Left cardiac atrium (tissue), 4 donors: ENCODE measurements around the gene RPS27A. TPM values are rescaled to one million over a fixed set of nuclear protein-coding genes. Genes with fewer than 3 reads are reported as not detected.

Source experiments
- ATAC-seq, 2 donors: fragments of 200-7000 bp; cut with Tn5 transposase; one replicate each; pipeline ENCODE4 v1.9.1; 2020; ENCODE audit warnings: mild to moderate bottlenecking in 2 of 2, moderate library complexity in 2 of 2
- DNase-seq: peaks from one replicate; pipeline ENCODE4 v3.0.0-alpha.2; 2020
- intact Hi-C, 2 donors: fragments of 100-400 bp; cut with DNase I; formaldehyde crosslinking; loops; one replicate each; pipeline versions ENCODE4 v1.14.1 to v1.15.1; 2022 to 2023
- total RNA-seq, 2 donors: library from RNA; stranded (reverse); fragmentation: NEBNext Ultra II Directional; extraction: Animal tissue kit (Norgen Biotek cat#: 25700); gene quantifications; one replicate each; pipeline ENCODE4 v1.2.1, GENCODE V29; 2021
- donor health status: DM: no; HTN: yes; CAD: no.
- donor health status: DM: no; HTN: yes; CAD: no; lungs with severe emphysema.
- donor health status: DM: yes; HTN: yes; CAD: no.
- donor health status: Dilated cardiomyopathy.

RPS27A gene
- total RNA-seq, 2 donors from 2014 or later, result 562 to 564 TPM

- ATAC-seq, result peak; percentile 98 to 99
- intact Hi-C loops, result no loop called here
- peak; percentile 95 for DNase-seq
Measured at GRCh38 chr2:55282110-55282917, 49.8 kb downstream of the RPS27A start.

GRCh38 chr2:55283083-55283482, 50.6 kb downstream of the RPS27A start:
- no peak for ATAC-seq
- intact Hi-C loops, result no loop called here
- no peak for DNase-seq

Other genes with a start within 250 kb of the RPS27A start
- 100 to 1,000 TPM; 249 to 251 TPM for gene RTN4, start 182.2 kb upstream of the RPS27A start, total RNA-seq
- gene CLHC1, start 395 bp upstream of the RPS27A start, total RNA-seq, result 1 to 10 TPM; 5.4 to 8.1 TPM
- 10 to 100 TPM; 30.4 to 36.3 TPM for gene MTIF2, start 36.5 kb downstream of the RPS27A start, total RNA-seq
- 10 to 100 TPM; 29.0 to 33.0 TPM for gene CCDC88A, start 187.2 kb downstream of the RPS27A start, total RNA-seq